ENCODE data around the gene ECI1.
"Not testable (repeated sequence)": the region's sequence is repeated elsewhere in the genome, so short reads cannot be mapped to it uniquely, and the experiment has no call there.

The ECI1 gene

GRCh38 chr16:2250652-2251295 is 613 bp downstream of the ECI1 start:
- DNase-seq = peak; percentile 62

- no peak for DNase-seq
These were observed 5.0 kb downstream of the ECI1 start for GRCh38 chr16:2246301-2246885.

GRCh38 chr16:2244926-2245795 is 6.2 kb downstream of the ECI1 start:
- no peak for DNase-seq

- no peak for DNase-seq
These were observed 7.1 kb downstream of the ECI1 start for GRCh38 chr16:2244301-2244700.

GRCh38 chr16:2243781-2244180 is 7.6 kb downstream of the ECI1 start:
- DNase-seq = no peak

- peak; percentile 31 for DNase-seq
These were observed 8.3 kb downstream of the ECI1 start for GRCh38 chr16:2243031-2243528.

- no peak for DNase-seq
These were observed 8.8 kb downstream of the ECI1 start for GRCh38 chr16:2242598-2242997.

GRCh38 chr16:2240331-2240730 is 11.1 kb downstream of the ECI1 start:
- DNase-seq = not testable (repeated sequence)

- DNase-seq = no peak
These were observed 12.3 kb downstream of the ECI1 start for GRCh38 chr16:2238838-2239675.

GRCh38 chr16:2238150-2238837 is 13.1 kb downstream of the ECI1 start:
- peak; percentile 25 for DNase-seq

GRCh38 chr16:2237493-2238149 is 13.8 kb downstream of the ECI1 start:
- DNase-seq = peak; percentile 42

- no peak for DNase-seq
These were observed 14.3 kb downstream of the ECI1 start for GRCh38 chr16:2237102-2237482.

GRCh38 chr16:2236337-2237101 is 14.9 kb downstream of the ECI1 start, which contains the start of gene DNASE1L2:
Gene DNASE1L2 (plus strand): TSS chr16:2236444. CDS start chr16:2236817, 373 bp downstream.
- peak; percentile 51 for DNase-seq

- no peak for DNase-seq
These were observed 15.6 kb downstream of the ECI1 start for GRCh38 chr16:2235695-2236336.

- DNase-seq = no peak
These were observed 16.1 kb downstream of the ECI1 start for GRCh38 chr16:2235234-2235651.

GRCh38 chr16:2234813-2235170 is 16.6 kb downstream of the ECI1 start:
- DNase-seq = no peak

GRCh38 chr16:2233872-2234812 is 17.2 kb downstream of the ECI1 start:
- DNase-seq = no peak

- DNase-seq = no peak
These were observed 18.2 kb downstream of the ECI1 start for GRCh38 chr16:2233046-2233775.
